Measurements from ENCODE around the gene XPO4. TPM values are rescaled to one million over a fixed set of nuclear protein-coding genes. Genes with fewer than 3 reads are reported as not detected.

Gene XPO4
- total RNA-seq, 1 experiment from 2014 or later = 7.0 TPM

GRCh38 chr13:20810808-20811207 is 91.7 kb downstream of the XPO4 start:
- no peak for DNase-seq (ENCODE audit: low read depth)
- in situ Hi-C loops (cut with HindIII; ENCODE audit: low pct_unique_long_range_greater_than_20kb, low sequenced_read_pairs) = no loop called here

GRCh38 chr13:20808874-20809273 is 93.7 kb downstream of the XPO4 start:
- in situ Hi-C loops (cut with HindIII; ENCODE audit: low pct_unique_long_range_greater_than_20kb, low sequenced_read_pairs) = no loop called here
- DNase-seq (ENCODE audit: low read depth) = no peak

GRCh38 chr13:20803180-20803965 is 99.2 kb downstream of the XPO4 start:
- DNase-seq (ENCODE audit: low read depth) = no peak
- in situ Hi-C loops (cut with HindIII; ENCODE audit: low pct_unique_long_range_greater_than_20kb, low sequenced_read_pairs) = no loop called here

GRCh38 chr13:20801707-20802106 is 100.8 kb downstream of the XPO4 start:
- in situ Hi-C loops (cut with HindIII; ENCODE audit: low pct_unique_long_range_greater_than_20kb, low sequenced_read_pairs) = no loop called here
- DNase-seq (ENCODE audit: low read depth) = no peak

- no peak for DNase-seq (ENCODE audit: low read depth)
- in situ Hi-C loops (cut with HindIII; ENCODE audit: low pct_unique_long_range_greater_than_20kb, low sequenced_read_pairs) = no loop called here
These were observed 102.7 kb downstream of the XPO4 start for GRCh38 chr13:20799726-20800416.

- DNase-seq (ENCODE audit: low read depth) = no peak
- in situ Hi-C loops (cut with HindIII; ENCODE audit: low pct_unique_long_range_greater_than_20kb, low sequenced_read_pairs) = no loop called here
These were observed 104.5 kb downstream of the XPO4 start for GRCh38 chr13:20798027-20798426.

GRCh38 chr13:20796791-20797508 is 105.6 kb downstream of the XPO4 start:
- no peak for DNase-seq (ENCODE audit: low read depth)
- in situ Hi-C loops (cut with HindIII; ENCODE audit: low pct_unique_long_range_greater_than_20kb, low sequenced_read_pairs) = no loop called here

GRCh38 chr13:20789665-20790064 is 112.9 kb downstream of the XPO4 start:
- in situ Hi-C loops (cut with HindIII; ENCODE audit: low pct_unique_long_range_greater_than_20kb, low sequenced_read_pairs) = no loop called here

GRCh38 chr13:20788312-20788711 is 114.2 kb downstream of the XPO4 start:
- no peak for DNase-seq (ENCODE audit: low read depth)
- in situ Hi-C loops (cut with HindIII; ENCODE audit: low pct_unique_long_range_greater_than_20kb, low sequenced_read_pairs) = no loop called here

More at GRCh38 chr13:20789665-20790064, 112.9 kb downstream of the XPO4 start:
- no peak for DNase-seq (ENCODE audit: low read depth)

- DNase-seq (ENCODE audit: low read depth) = no peak
- in situ Hi-C loops (cut with HindIII; ENCODE audit: low pct_unique_long_range_greater_than_20kb, low sequenced_read_pairs) = no loop called here
These were observed 115.4 kb downstream of the XPO4 start for GRCh38 chr13:20787180-20787579.

GRCh38 chr13:20782116-20782708 is 120.3 kb downstream of the XPO4 start:
- DNase-seq (ENCODE audit: low read depth) = no peak
- in situ Hi-C loops (cut with HindIII; ENCODE audit: low pct_unique_long_range_greater_than_20kb, low sequenced_read_pairs) = no loop called here

- DNase-seq (ENCODE audit: low read depth) = no peak
- in situ Hi-C loops (cut with HindIII; ENCODE audit: low pct_unique_long_range_greater_than_20kb, low sequenced_read_pairs) = no loop called here
These were observed 122.2 kb downstream of the XPO4 start for GRCh38 chr13:20780317-20780716.

GRCh38 chr13:20779405-20779804 is 123.1 kb downstream of the XPO4 start:
- no peak for DNase-seq (ENCODE audit: low read depth)
- in situ Hi-C loops (cut with HindIII; ENCODE audit: low pct_unique_long_range_greater_than_20kb, low sequenced_read_pairs) = no loop called here

GRCh38 chr13:20778311-20778710 is 124.2 kb downstream of the XPO4 start:
- in situ Hi-C loops (cut with HindIII; ENCODE audit: low pct_unique_long_range_greater_than_20kb, low sequenced_read_pairs) = no loop called here
- DNase-seq (ENCODE audit: low read depth) = no peak

- in situ Hi-C loops (cut with HindIII; ENCODE audit: low pct_unique_long_range_greater_than_20kb, low sequenced_read_pairs) = no loop called here
- no peak for DNase-seq (ENCODE audit: low read depth)
These were observed 125.8 kb downstream of the XPO4 start for GRCh38 chr13:20776751-20777150.

- DNase-seq (ENCODE audit: low read depth) = no peak
- in situ Hi-C loops (cut with HindIII; ENCODE audit: low pct_unique_long_range_greater_than_20kb, low sequenced_read_pairs) = no loop called here
These were observed 126.6 kb downstream of the XPO4 start for GRCh38 chr13:20775961-20776360.

GRCh38 chr13:20774746-20775145 is 127.8 kb downstream of the XPO4 start:
- in situ Hi-C loops (cut with HindIII; ENCODE audit: low pct_unique_long_range_greater_than_20kb, low sequenced_read_pairs) = no loop called here
- DNase-seq (ENCODE audit: low read depth) = no peak

- DNase-seq (ENCODE audit: low read depth) = peak; percentile 83
- in situ Hi-C loops (cut with HindIII; ENCODE audit: low pct_unique_long_range_greater_than_20kb, low sequenced_read_pairs) = no loop called here
These were observed 129.1 kb downstream of the XPO4 start, which contains the start of gene EEF1AKMT1 for GRCh38 chr13:20773194-20774080. Gene EEF1AKMT1, minus strand, starts transcription at chr13:20773961. Its CDS starts 16,363 bp downstream, at chr13:20757598.
